Choroid plexus epithelial cell (primary cell): ENCODE data around the gene ATP7B.

Source experiments
- DNase-seq: peaks from one replicate; pipeline ENCODE4 v3.0.0-alpha.2; 2010; ENCODE audit warnings: low read depth
- H3K4me3 ChIP-seq: 2 replicates; pipeline ENCODE4 v1.5.1; 2011; ENCODE audit warnings: low read depth, mild to moderate bottlenecking, control low read depth, low read length, moderate library complexity
- TF ChIP-seq, protein P1 (sequence below): conservative IDR thresholded peaks from 2 replicates; pipeline ENCODE4 v1.5.1; 2011; ENCODE audit warnings: low read depth, mild to moderate bottlenecking, control low read depth, inconsistent platforms, low read length, moderate library complexity

The ATP7B gene

DNA sequence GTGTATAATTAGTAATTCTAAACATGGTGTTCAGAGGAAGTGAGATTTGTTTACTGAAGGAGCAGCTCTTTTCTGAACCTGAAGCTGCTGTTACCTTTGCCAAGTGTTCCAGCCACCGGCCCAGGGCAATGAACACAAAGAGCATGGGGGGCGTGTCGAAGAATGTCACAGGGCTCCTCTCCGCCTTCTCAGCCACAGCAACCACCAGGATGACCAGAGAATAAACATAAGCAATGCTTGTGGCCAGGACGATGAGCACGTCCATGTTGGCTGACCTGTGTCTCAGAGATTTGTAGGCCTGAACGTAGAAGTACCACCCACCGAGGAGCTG lies 53.1 kb downstream of the ATP7B start:
- no peak overlapping the region for H3K4me3 ChIP-seq
- DNase-seq: no peak
- TF ChIP-seq, protein P1, sequence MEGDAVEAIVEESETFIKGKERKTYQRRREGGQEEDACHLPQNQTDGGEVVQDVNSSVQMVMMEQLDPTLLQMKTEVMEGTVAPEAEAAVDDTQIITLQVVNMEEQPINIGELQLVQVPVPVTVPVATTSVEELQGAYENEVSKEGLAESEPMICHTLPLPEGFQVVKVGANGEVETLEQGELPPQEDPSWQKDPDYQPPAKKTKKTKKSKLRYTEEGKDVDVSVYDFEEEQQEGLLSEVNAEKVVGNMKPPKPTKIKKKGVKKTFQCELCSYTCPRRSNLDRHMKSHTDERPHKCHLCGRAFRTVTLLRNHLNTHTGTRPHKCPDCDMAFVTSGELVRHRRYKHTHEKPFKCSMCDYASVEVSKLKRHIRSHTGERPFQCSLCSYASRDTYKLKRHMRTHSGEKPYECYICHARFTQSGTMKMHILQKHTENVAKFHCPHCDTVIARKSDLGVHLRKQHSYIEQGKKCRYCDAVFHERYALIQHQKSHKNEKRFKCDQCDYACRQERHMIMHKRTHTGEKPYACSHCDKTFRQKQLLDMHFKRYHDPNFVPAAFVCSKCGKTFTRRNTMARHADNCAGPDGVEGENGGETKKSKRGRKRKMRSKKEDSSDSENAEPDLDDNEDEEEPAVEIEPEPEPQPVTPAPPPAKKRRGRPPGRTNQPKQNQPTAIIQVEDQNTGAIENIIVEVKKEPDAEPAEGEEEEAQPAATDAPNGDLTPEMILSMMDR: no peak

DNA sequence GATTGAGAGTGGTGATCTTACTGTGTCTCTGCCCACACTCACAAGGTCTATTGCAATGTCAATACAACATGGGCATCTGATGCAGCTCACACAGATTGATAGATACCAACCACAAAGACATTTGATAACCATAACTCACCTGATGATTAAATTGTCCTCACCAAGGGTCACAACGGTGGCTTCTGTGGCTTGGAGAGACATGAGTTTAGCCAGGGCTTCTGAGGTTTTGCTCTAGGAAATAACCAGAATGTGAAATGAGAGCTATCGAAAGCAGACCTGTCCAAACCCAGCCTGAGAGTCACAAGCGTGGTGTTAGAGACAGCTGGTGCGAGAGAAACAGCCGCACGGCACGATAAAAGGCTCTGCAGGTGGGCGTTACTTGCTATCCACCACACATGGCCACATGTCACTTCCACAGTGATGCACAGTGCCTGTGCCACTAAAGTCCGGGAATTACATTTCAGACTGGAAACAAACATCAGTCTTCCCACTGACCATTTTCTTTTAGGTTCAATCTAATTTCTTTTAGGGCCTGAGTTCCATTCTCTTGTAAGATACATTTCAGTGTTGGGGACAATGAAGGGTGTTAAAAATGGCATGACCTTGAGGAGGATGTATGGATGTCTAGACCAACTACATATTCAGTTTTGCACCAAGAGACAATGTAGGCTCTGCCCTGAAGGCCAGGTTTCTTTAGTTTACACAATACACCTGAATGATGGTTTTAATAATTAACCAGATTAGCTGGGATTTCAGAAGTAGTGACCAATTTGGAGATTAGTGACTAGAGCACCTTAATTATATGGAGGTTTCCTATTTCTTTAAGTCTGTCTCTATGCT lies 53.7 kb downstream of the ATP7B start:
- DNase-seq: no peak
- TF ChIP-seq, protein P1: no peak
- no peak overlapping the region for H3K4me3 ChIP-seq

DNA sequence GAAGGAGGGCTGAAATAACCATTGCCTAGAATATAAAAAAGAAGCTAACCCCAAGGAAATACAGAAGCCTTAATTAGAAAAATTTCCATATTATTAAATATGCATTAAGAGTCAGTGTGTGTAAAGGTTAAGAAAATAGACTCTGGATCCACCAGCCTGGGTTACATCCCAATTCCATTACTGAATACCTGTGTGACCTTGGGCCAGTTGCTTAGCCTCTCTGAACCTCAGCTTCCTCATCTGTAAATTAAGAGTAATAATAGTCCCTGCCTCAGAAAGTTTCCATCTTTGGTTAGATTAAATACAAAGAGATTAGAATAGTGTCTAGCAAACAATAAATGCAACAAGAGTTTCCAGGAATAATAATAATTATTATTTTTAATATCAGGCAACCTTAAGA lies 54.5 kb downstream of the ATP7B start:
- TF ChIP-seq, protein P1: no peak
- H3K4me3 ChIP-seq: no peak overlapping the region
- no peak for DNase-seq

DNA sequence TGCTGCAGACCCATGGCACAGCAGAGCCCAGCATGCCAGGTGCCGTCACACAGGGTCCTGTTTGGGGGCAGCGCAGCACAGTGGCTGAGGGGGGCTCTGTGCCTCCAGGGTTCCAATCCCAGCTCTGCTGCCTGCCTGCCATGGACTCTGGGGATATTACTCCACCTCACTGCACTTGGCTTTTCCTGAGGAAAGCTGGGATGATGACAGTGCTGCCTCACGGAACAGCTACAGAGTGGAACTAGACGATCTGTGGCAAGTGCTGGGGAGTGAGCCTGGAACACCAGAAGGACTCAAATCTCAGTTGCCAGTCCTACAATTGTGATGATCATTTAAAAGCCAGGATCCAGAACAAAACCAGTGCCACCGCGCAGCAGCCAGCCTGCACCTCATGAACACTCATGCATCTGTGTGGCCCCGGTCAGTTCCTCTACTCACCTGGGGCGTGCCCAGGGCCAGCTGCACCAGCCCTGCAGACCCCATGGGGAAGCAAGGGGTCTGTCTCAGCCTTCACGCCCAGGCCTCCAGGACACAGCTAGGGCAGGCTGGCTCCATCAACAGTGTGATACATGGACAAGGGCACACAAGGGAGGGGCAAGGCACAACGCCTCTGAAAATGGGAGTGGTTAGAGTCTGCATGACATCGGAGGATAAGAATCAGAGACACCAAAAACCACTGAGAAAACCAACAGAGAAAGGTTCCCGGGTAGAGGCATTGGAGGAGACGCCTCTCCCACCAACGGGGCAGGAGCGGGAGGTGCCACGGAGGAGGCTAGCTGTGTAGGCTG lies 55.2 kb downstream of the ATP7B start:
- no peak overlapping the region for H3K4me3 ChIP-seq
- DNase-seq: no peak
- TF ChIP-seq, protein P1: no peak

DNA sequence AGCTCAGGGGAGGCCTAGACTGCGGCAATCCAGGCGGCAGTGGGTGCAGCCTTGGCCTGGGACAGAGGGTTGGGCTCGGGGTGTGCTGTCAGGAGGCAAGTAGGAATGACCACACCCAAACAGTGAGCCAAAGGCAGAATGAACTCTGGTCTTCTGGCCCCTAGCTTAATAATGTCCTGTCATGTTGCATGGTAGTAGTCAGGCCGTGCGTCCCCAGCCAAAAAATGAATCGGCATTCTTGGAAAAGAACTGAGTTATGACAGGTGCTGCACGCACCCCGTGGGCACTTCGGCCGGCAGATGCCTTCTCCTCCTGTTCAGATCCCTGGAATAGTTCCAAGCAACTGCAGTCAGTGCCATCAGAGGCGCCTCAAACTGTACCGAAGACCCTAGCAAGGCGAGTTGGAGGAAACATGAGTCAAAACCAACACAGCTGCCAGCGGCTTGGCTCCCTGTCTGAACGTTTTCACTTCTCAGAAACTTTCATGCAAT lies 55.9 kb downstream of the ATP7B start:
- H3K4me3 ChIP-seq: no peak overlapping the region
- TF ChIP-seq, protein P1: no peak
- DNase-seq: no peak

DNA sequence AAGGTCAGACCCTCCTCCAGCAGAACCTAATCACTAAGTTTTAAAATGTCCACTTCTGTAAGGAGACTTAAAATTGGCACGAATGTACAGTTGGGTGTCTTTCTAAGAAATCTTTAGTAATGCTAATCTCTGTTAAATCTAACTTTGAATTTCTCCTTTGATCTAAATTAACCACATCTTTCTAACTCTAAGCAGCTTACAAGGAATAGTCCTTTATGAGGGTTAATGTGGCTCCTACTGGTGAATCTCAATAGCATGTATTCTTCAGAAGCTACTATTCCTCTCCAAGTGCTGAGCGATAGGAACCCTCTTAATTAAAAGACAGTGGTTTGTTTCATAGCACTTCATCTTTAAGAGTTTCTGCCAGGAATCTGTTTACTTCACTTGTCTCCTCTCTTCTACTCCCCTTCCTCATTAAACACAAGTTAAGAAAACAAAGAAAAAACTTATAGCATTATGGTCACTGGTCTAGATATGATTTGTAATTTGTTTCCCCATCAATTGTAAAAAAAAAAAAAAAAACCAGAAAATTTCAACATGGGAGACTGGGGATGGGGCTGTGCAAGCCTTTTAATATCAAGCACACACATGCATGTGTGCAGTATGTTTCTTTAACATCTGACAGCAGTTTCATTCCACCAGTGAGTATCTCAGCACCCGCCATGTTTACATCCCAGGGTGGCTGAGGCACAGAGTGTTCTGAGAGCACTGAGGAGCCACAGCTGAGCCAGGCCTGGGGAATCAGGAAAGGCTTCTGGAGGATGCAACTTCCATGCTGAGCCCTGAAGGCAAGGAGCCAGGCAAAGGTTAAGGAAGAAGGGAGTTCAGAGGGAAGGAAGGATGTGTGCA lies 57.7 kb downstream of the ATP7B start:
- TF ChIP-seq, protein P1: no peak
- DNase-seq: no peak

More for the DNA sequence above, 57.7 kb downstream of the ATP7B start:
- H3K4me3 ChIP-seq: no peak overlapping the region
